Left ventricle myocardium inferior (tissue), 1 donor: Measurements from ENCODE around the gene SPTB. TPM values are rescaled to one million over a fixed set of nuclear protein-coding genes. Genes with fewer than 3 reads are reported as not detected.
"Not testable (repeated sequence)": the region's sequence is repeated elsewhere in the genome, so short reads cannot be mapped to it uniquely, and the experiment has no call there.

ENCODE experiments used
- DNase-seq: peaks from one replicate; pipeline ENCODE4 v3.0.0-alpha.2; 2020
- H3K27ac ChIP-seq: fragments of 200-600 bp; replicated peaks from 2 replicates; pipeline ENCODE4 v1.8.0; 2021
- H3K27me3 ChIP-seq: fragments of 200-600 bp; 2 replicates; pipeline ENCODE4 v1.8.0; 2021; ENCODE audit warnings: low read depth
- H3K36me3 ChIP-seq: fragments of 200-600 bp; 2 replicates; pipeline ENCODE4 v1.8.0; 2021
- H3K4me1 ChIP-seq: fragments of 200-600 bp; 2 replicates; pipeline ENCODE4 v1.8.0; 2021
- H3K4me3 ChIP-seq: fragments of 200-600 bp; 2 replicates; pipeline ENCODE4 v1.8.0; 2021; ENCODE audit warnings: mild to moderate bottlenecking, moderate library complexity
- H3K9me3 ChIP-seq: fragments of 200-600 bp; replicated peaks from 2 replicates; pipeline ENCODE4 v1.8.0; 2021
- CTCF ChIP-seq: fragments of 200-600 bp; IDR thresholded peaks from 2 replicates; pipeline ENCODE4 v1.8.0; 2021; ENCODE audit warnings: antibody characterized with exemption, mild to moderate bottlenecking, borderline replicate concordance
- intact Hi-C: fragments of 100-400 bp; cut with micrococcal nuclease; formaldehyde crosslinking; loops from one replicate; pipeline ENCODE4 v1.11.0; 2022
- total RNA-seq: library from RNA; stranded (reverse); fragmentation: NEBNext Ultra II Directional; extraction: Animal tissue kit (Norgen Biotek cat#: 25700); gene quantifications from one replicate; pipeline ENCODE4 v1.2.1, GENCODE V29; 2021
- donor health status: DM: no; HTN: yes; CAD: no; lungs with severe emphysema.

The SPTB gene
- total RNA-seq, 1 donor from 2014 or later = 82.2 TPM

GRCh38 chr14:64808449-64808848, 71.3 kb downstream of the SPTB start:
- Histone ChIP-seq H3K27ac (peak overlapping the region; percentile 76), H3K4me3 (no peak overlapping the region)
- intact Hi-C loops = no loop called here

GRCh38 chr14:64807551-64807950, 72.2 kb downstream of the SPTB start:
- Histone ChIP-seq H3K36me3 (peaks cover 16% of the 10 kb centered on the region), H3K4me1 (peaks cover 42% of the 10 kb centered on the region), H3K27ac (peak overlapping the region; percentile 76), H3K4me3 (no peak overlapping the region), H3K27me3 (no peaks in the 10 kb centered on the region), H3K9me3 (no peaks in the 10 kb centered on the region)
- DNase-seq = peak; percentile 76
- intact Hi-C loops = no loop called here
- no peak for TF ChIP-seq CTCF

More at GRCh38 chr14:64808449-64808848, 71.3 kb downstream of the SPTB start:
- H3K36me3 ChIP-seq = peaks cover 13% of the 10 kb centered on the region
- H3K27me3 ChIP-seq = no peaks in the 10 kb centered on the region
- H3K9me3 ChIP-seq = no peaks in the 10 kb centered on the region
- no peak for TF ChIP-seq CTCF
- no peak for DNase-seq
- peaks cover 44% of the 10 kb centered on the region for H3K4me1 ChIP-seq

- Histone ChIP-seq H3K4me1 (peaks cover 37% of the 10 kb centered on the region), H3K27me3 (no peaks in the 10 kb centered on the region), H3K36me3 (peaks cover 17% of the 10 kb centered on the region), H3K27ac (peak overlapping the region; percentile 76), H3K4me3 (no peak overlapping the region), H3K9me3 (no peaks in the 10 kb centered on the region)
- no peak for TF ChIP-seq CTCF
- intact Hi-C loops = no loop called here
- no peak for DNase-seq
Observed at GRCh38 chr14:64806862-64807495, 72.7 kb downstream of the SPTB start.

GRCh38 chr14:64806202-64806861, 73.4 kb downstream of the SPTB start:
- Histone ChIP-seq H3K27ac (peak overlapping the region; percentile 76), H3K9me3 (no peaks in the 10 kb centered on the region), H3K27me3 (no peaks in the 10 kb centered on the region), H3K36me3 (peaks cover 23% of the 10 kb centered on the region), H3K4me3 (no peak overlapping the region), H3K4me1 (peaks cover 34% of the 10 kb centered on the region)
- intact Hi-C loops = no loop called here
- DNase-seq = no peak
- TF ChIP-seq CTCF = no peak

- intact Hi-C loops, H3K27me3 ChIP-seq, H3K4me3 ChIP-seq, H3K9me3 ChIP-seq, DNase-seq: not testable (repeated sequence)
- H3K4me1 ChIP-seq = peaks cover 34% of the 10 kb centered on the region
- H3K36me3 ChIP-seq = peaks cover 29% of the 10 kb centered on the region
- H3K27ac ChIP-seq = peak overlapping the region; percentile 76
Observed at GRCh38 chr14:64805646-64806045, 74.1 kb downstream of the SPTB start.

GRCh38 chr14:64804754-64805260, 74.9 kb downstream of the SPTB start:
- H3K4me1 ChIP-seq = peaks cover 42% of the 10 kb centered on the region
- no peaks in the 10 kb centered on the region for H3K27me3 ChIP-seq
- no peak overlapping the region for H3K4me3 ChIP-seq
- intact Hi-C loops = no loop called here
- no peak for DNase-seq
- H3K36me3 ChIP-seq = peaks cover 32% of the 10 kb centered on the region
- no peaks in the 10 kb centered on the region for H3K9me3 ChIP-seq
- no peak overlapping the region for H3K27ac ChIP-seq
- TF ChIP-seq CTCF = no peak
